NCI-H460 (cell line): ENCODE measurements around the gene TPSB2. TPM values are rescaled to one million over a fixed set of nuclear protein-coding genes. Genes with fewer than 3 reads are reported as not detected.
"Not testable (repeated sequence)": the region's sequence is repeated elsewhere in the genome, so short reads cannot be mapped to it uniquely, and the experiment has no call there.

ENCODE experiments used
- DNase-seq: peaks from one replicate; pipeline ENCODE4 v3.0.0-alpha.2; 2016; ENCODE audit warnings: low read depth; ENCODE audit errors: extremely low read depth
- total RNA-seq: library from RNA; depleted of rRNA; stranded (reverse); fragments of >200 nt; shearing (Covaris generic); gene quantifications from 2 replicates; pipeline ENCODE4 v1.2.3, GENCODE V29; 2014

Gene TPSB2
- total RNA-seq, 1 experiment from 2014 or later, result not detected

- no peak for DNase-seq
These were observed 32.3 kb upstream of the TPSB2 start for GRCh38 chr16:1262210-1262845.

GRCh38 chr16:1261131-1261892 is 31.3 kb upstream of the TPSB2 start:
- DNase-seq, result no peak

- no peak for DNase-seq
These were observed 30.2 kb upstream of the TPSB2 start for GRCh38 chr16:1260101-1260680.

- DNase-seq, result no peak
These were observed 29.7 kb upstream of the TPSB2 start for GRCh38 chr16:1259760-1260068.

- DNase-seq, result no peak
These were observed 29.1 kb upstream of the TPSB2 start for GRCh38 chr16:1258906-1259759.

- DNase-seq, result no peak
These were observed 28.2 kb upstream of the TPSB2 start for GRCh38 chr16:1258225-1258600.

GRCh38 chr16:1257561-1258224 is 27.7 kb upstream of the TPSB2 start:
- no peak for DNase-seq

- DNase-seq, result no peak
These were observed 26.9 kb upstream of the TPSB2 start for GRCh38 chr16:1256874-1257322.

GRCh38 chr16:1256296-1256873 is 26.4 kb upstream of the TPSB2 start:
- not testable (repeated sequence) for DNase-seq

- DNase-seq, result not testable (repeated sequence)
These were observed 25.5 kb upstream of the TPSB2 start, which contains the start of gene TPSD1 for GRCh38 chr16:1255276-1256122. Gene TPSD1 (plus strand): TSS chr16:1256069. CDS start chr16:1256281, 212 bp downstream.

- not testable (repeated sequence) for DNase-seq
These were observed 24.8 kb upstream of the TPSB2 start for GRCh38 chr16:1254821-1255220.

GRCh38 chr16:1253701-1254364 is 23.8 kb upstream of the TPSB2 start:
- not testable (repeated sequence) for DNase-seq

GRCh38 chr16:1249031-1249755 is 19.2 kb upstream of the TPSB2 start:
- not testable (repeated sequence) for DNase-seq

- not testable (repeated sequence) for DNase-seq
These were observed 18.0 kb upstream of the TPSB2 start for GRCh38 chr16:1247903-1248537.

GRCh38 chr16:1245452-1246020 is 15.6 kb upstream of the TPSB2 start:
- no peak for DNase-seq

GRCh38 chr16:1244881-1245280 is 14.9 kb upstream of the TPSB2 start:
- DNase-seq, result no peak
